ENCODE results near the gene RAET1G. TPM values are rescaled to one million over a fixed set of nuclear protein-coding genes. Genes with fewer than 3 reads are reported as not detected.

Gene RAET1G
- total and polyA plus RNA-seq, 2 of the 13 experiments (the other 11 are each of a cell fraction or from before 2014, with no cell fraction given) = not detected

GRCh38 chr6:149891259-149891658 lies 31.7 kb downstream of the RAET1G start (continued):
- TF ChIP-seq, protein P1, sequence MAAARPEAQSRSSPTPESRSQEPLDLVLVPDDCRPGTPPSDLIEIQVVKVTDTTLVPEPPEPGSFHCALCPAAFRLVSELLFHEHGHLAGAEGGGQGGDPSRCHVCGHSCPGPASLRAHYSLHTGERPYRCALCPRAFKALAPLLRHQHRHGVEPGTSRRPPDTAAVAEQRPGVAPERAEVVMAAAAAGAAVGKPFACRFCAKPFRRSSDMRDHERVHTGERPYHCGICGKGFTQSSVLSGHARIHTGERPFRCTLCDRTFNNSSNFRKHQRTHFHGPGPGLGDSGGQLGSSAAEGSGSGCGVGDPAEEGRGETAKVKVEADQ (CRISPR knock-in tag; IDR thresholded peaks at IDR 0.05; ENCODE audit: borderline replicate concordance) = no peak
- TF ChIP-seq, protein P2, sequence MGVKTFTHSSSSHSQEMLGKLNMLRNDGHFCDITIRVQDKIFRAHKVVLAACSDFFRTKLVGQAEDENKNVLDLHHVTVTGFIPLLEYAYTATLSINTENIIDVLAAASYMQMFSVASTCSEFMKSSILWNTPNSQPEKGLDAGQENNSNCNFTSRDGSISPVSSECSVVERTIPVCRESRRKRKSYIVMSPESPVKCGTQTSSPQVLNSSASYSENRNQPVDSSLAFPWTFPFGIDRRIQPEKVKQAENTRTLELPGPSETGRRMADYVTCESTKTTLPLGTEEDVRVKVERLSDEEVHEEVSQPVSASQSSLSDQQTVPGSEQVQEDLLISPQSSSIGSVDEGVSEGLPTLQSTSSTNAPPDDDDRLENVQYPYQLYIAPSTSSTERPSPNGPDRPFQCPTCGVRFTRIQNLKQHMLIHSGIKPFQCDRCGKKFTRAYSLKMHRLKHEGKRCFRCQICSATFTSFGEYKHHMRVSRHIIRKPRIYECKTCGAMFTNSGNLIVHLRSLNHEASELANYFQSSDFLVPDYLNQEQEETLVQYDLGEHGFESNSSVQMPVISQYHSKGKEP (CRISPR knock-in tag; IDR thresholded peaks at IDR 0.05) = no peak
- TF ChIP-seq ERF (CRISPR knock-in tag; IDR thresholded peaks at IDR 0.05) (no peak), U2AF2 (IDR thresholded peaks at IDR 0.05; ENCODE audit: low read depth, low read length) (no peak), ZNF761 (CRISPR knock-in tag; conservative IDR thresholded peaks at IDR 0.05) (no peak), SP2 (CRISPR knock-in tag; IDR thresholded peaks at IDR 0.05) (no peak)
- TF ChIP-seq, protein P3, sequence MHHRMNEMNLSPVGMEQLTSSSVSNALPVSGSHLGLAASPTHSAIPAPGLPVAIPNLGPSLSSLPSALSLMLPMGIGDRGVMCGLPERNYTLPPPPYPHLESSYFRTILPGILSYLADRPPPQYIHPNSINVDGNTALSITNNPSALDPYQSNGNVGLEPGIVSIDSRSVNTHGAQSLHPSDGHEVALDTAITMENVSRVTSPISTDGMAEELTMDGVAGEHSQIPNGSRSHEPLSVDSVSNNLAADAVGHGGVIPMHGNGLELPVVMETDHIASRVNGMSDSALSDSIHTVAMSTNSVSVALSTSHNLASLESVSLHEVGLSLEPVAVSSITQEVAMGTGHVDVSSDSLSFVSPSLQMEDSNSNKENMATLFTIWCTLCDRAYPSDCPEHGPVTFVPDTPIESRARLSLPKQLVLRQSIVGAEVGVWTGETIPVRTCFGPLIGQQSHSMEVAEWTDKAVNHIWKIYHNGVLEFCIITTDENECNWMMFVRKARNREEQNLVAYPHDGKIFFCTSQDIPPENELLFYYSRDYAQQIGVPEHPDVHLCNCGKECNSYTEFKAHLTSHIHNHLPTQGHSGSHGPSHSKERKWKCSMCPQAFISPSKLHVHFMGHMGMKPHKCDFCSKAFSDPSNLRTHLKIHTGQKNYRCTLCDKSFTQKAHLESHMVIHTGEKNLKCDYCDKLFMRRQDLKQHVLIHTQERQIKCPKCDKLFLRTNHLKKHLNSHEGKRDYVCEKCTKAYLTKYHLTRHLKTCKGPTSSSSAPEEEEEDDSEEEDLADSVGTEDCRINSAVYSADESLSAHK (CRISPR knock-in tag; IDR thresholded peaks at IDR 0.05; ENCODE audit: borderline replicate concordance) = no peak

- intact Hi-C loops (cut with micrococcal nuclease; ENCODE audit: unreplicated experiment) (no loop called here), in situ Hi-C loops (cut with HindIII; ENCODE audit: extremely low pct_ligation_motif_present, low pct_unique_long_range_greater_than_20kb) (no loop called here)
- Histone ChIP-seq H3K27me3 (ENCODE audit: control insufficient read depth in 1 of 2, insufficient read depth in 2 of 2, low read length in 2 of 2) (peaks cover 3 to 39% of the 10 kb centered on the region in 2 experiments; a peak in 4 of 5 replicates), H3K9ac (ENCODE audit: insufficient read depth, low read depth, low read length) (no peak overlapping the region), H3K4me2 (ENCODE audit: low read depth, low read length) (no peak overlapping the region), H3K36me3 (replicated peaks in 1 of 2; ENCODE audit: control insufficient read depth in 1 of 2, insufficient read depth in 2 of 2, low read length in 2 of 2) (no peaks in the 10 kb centered on the region), H2AFZ (ENCODE audit: low read length) (no peak overlapping the region), H3K4me1 (ENCODE audit: insufficient read depth, low read length) (peaks cover 16% of the 10 kb centered on the region), H4K20me1 (ENCODE audit: insufficient read depth, low read length) (no peaks in the 10 kb centered on the region), H3K4me3 (replicated peaks in 1 of 3; ENCODE audit: insufficient read depth in 1 of 3, low read depth in 2 of 3, low read length in 3 of 3) (no peak overlapping the region), H3K79me2 (ENCODE audit: insufficient read depth, low read length) (no peaks in the 10 kb centered on the region), H3K9me3 (ENCODE audit: low read length) (no peaks in the 10 kb centered on the region), H3K27ac (ENCODE audit: extremely low read length, insufficient read depth, low read length) (no peak overlapping the region)
- BruUV-seq (replicated peaks) = no TSS peak
- DNase-seq (ENCODE audit: low spot score) (no peak), FAIRE-seq (no peak), ATAC-seq (no peak)
- CTCF ChIA-PET (ENCODE audit: low intra/inter-chr PET ratio, low total read pairs) = no interaction called here
- WGBS (ENCODE audit: low lambda C conversion rate) = 27% methylated on average over 6 of the region's 6 CpGs
- POLR2A ChIA-PET = no interaction called here
- TF ChIP-seq, protein P1 (CRISPR knock-in tag; IDR thresholded peaks at IDR 0.05; ENCODE audit: borderline replicate concordance) = no peak
- TF ChIP-seq DZIP1 (CRISPR knock-in tag; IDR thresholded peaks at IDR 0.05) (no peak), POLR2A (IDR thresholded peaks at IDR 0.05; ENCODE audit: insufficient read depth in 1 of 2, low read depth in 2 of 2, low read length in 2 of 2) (no peak), YEATS2 (CRISPR knock-in tag; IDR thresholded peaks at IDR 0.05; ENCODE audit: borderline replicate concordance) (no peak), EED (CRISPR knock-in tag; IDR thresholded peaks at IDR 0.05) (no peak), ZKSCAN5 (CRISPR knock-in tag; IDR thresholded peaks at IDR 0.05) (no peak), RXRA (CRISPR knock-in tag; IDR thresholded peaks at IDR 0.05) (no peak), SMAD9 (CRISPR knock-in tag; IDR thresholded peaks at IDR 0.05) (no peak), ZNF317 (CRISPR knock-in tag; IDR thresholded peaks at IDR 0.05) (no peak), IKZF1 (IDR thresholded peaks at IDR 0.05) (no peak)
These were observed 32.3 kb downstream of the RAET1G start for GRCh38 chr6:149890629-149891045.
